ENCODE results near the gene GLG1.

- TF ChIP-seq POLR2A (IDR thresholded peaks at IDR 0.05; ENCODE audit: low read length) (no peak), GATA1 (IDR thresholded peaks at IDR 0.05; ENCODE audit: low read depth, low read length) (no peak)
These were observed 10.4 kb upstream of the GLG1 start for GRCh38 chr16:74617206-74617788.
